Panc1 (cell line): ENCODE data around the gene PARP2. TPM values are rescaled to one million over a fixed set of nuclear protein-coding genes. Genes with fewer than 3 reads are reported as not detected.

Source experiments
- ATAC-seq: fragments of 200-7000 bp; cut with Tn5 transposase; 2 replicates; pipeline ENCODE4 v1.9.1; 2020; ENCODE audit warnings: mild to moderate bottlenecking, moderate library complexity
- BruUV-seq: library from RNA; stranded (reverse); fragments of 400-500 nt; replicated peaks from 2 replicates; lab custom pipeline; 2021; lab: Mats Ljungman, UMichigan
- CTCF ChIA-PET: fragments of 300-600 bp; sonication (Branson Sonifier 250); formaldehyde crosslinking; loops from one replicate; lab custom pipeline; 2022; ENCODE audit warnings: antibody characterized with exemption; lab: Charles Lee
- POLR2A ChIA-PET: fragments of 300-600 bp; sonication (Branson Sonifier 250); formaldehyde crosslinking; loops from one replicate; lab custom pipeline; 2022; ENCODE audit warnings: antibody characterized with exemption; lab: Charles Lee
- DNase-seq: peaks from one replicate; pipeline ENCODE4 v3.0.0-alpha.2; 2010; ENCODE audit warnings: low read depth, low spot score
- H3K27ac ChIP-seq: 2 replicates; pipeline ENCODE4 v1.5.1; 2011; ENCODE audit warnings: mild to moderate bottlenecking, low read length, inconsistent platforms
- H3K27me3 ChIP-seq: fragments of 200-500 bp; sonication (Bioruptor generic); 2 replicates; pipeline ENCODE4 v1.6.0; 2014; ENCODE audit warnings: low read length, inconsistent platforms; ENCODE audit not compliant: control insufficient read depth, insufficient read depth
- H3K36me3 ChIP-seq: fragments of 200-500 bp; sonication (Bioruptor generic); 2 replicates; pipeline ENCODE4 v1.5.1; 2014; ENCODE audit warnings: inconsistent platforms, mild to moderate bottlenecking, low read length, moderate library complexity; ENCODE audit not compliant: control insufficient read depth, insufficient read depth
- H3K4me1 ChIP-seq: 2 replicates; pipeline ENCODE4 v1.5.1; 2011; ENCODE audit warnings: inconsistent platforms, mild to moderate bottlenecking, low read length, moderate library complexity; ENCODE audit not compliant: control insufficient read depth, insufficient read depth
- H3K4me3 ChIP-seq, 2 experiments: 2 replicates each; pipeline ENCODE4 v1.5.1; 2011 to 2012; ENCODE audit warnings: low read depth in 2 of 2, low read length in 2 of 2, mild to moderate bottlenecking in 2 of 2, inconsistent platforms in 1 of 2, moderate library complexity in 1 of 2
- H3K9me3 ChIP-seq: fragments of 200-500 bp; sonication (Bioruptor generic); 2 replicates; pipeline ENCODE4 v1.5.1; 2014; ENCODE audit warnings: low read depth, mild to moderate bottlenecking, inconsistent platforms, low read length, moderate library complexity; ENCODE audit not compliant: control insufficient read depth, insufficient read depth
- POLR2AphosphoS5 ChIP-seq: IDR thresholded peaks from 2 replicates; pipeline ENCODE4 v1.6.1; 2012; ENCODE audit warnings: mild to moderate bottlenecking, low read depth, low read length, moderate library complexity
- SIN3A ChIP-seq: IDR thresholded peaks from 2 replicates; pipeline ENCODE4 v1.6.1; 2012; ENCODE audit warnings: low read depth, mild to moderate bottlenecking, low read length, moderate library complexity, borderline replicate concordance; ENCODE audit not compliant: insufficient read depth
- TCF7L2 ChIP-seq: IDR thresholded peaks from 2 replicates; pipeline ENCODE4 v1.6.1; 2011; ENCODE audit warnings: mild to moderate bottlenecking, low read depth, low read length, inconsistent platforms
- in situ Hi-C: cut with HindIII; loops from 2 replicates; pipeline ENCODE4 v1.10.0; 2016; ENCODE audit warnings: low sequenced_read_pairs, low pct_unique_long_range_greater_than_20kb
- intact Hi-C: fragments of 100-400 bp; cut with micrococcal nuclease; formaldehyde crosslinking; loops from one replicate; pipeline ENCODE4 v1.10.0; 2022; ENCODE audit not compliant: unreplicated experiment
- total RNA-seq: library from RNA; stranded (reverse); gene quantifications from one replicate; pipeline ENCODE4 v1.2.1, GENCODE V29; 2021; ENCODE audit not compliant: unreplicated experiment
- TF ChIP-seq, protein P1 (sequence below): fragments of 450-650 bp; IDR thresholded peaks from 2 replicates; pipeline ENCODE4 v1.5.1; 2017; ENCODE audit warnings: mild to moderate bottlenecking
- TF ChIP-seq, protein P2 (sequence below), 2 experiments: IDR thresholded peaks; 2 replicates each; pipeline ENCODE4 v1.6.1; 2011 to 2012; ENCODE audit warnings: low read depth in 2 of 2, control low read depth in 1 of 2, low read length in 1 of 2, mild to moderate bottlenecking in 1 of 2, moderate library complexity in 1 of 2; ENCODE audit not compliant: insufficient read depth in 1 of 2

Gene PARP2
- total RNA-seq, 1 experiment from 2014 or later, result 26.6 TPM

DNA sequence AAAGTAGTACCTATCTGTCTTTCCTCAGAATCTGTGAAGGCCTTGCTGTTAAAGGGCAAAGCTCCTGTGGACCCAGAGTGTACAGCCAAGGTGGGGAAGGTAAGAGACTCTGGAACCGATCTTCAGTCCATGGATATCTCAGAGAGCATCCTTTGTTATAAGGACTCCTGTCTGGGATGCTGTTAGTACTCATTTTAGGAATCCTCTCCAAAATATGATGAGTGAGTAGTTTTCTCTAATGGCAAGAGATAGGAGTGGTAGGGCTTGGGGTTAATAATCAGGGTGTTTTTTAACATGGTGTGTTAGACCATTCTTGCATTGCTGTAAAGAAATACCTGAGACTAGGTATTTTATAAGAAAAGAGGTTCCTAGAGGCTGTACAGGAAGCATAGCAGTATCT, 1.9 kb downstream of the PARP2 start:
- Histone ChIP-seq H3K9me3 (no peaks in the 10 kb centered on the region), H3K36me3 (peaks cover 4% of the 10 kb centered on the region; the same call in 1 of the 2 replicates), H3K4me3 (no peak overlapping the region), H3K27me3 (no peaks in the 10 kb centered on the region), H3K27ac (no peak overlapping the region), H3K4me1 (peaks cover 3% of the 10 kb centered on the region; the same call in 1 of the 2 replicates)
- ATAC-seq (no peak), DNase-seq (no peak)
- TF ChIP-seq POLR2AphosphoS5, result no peak
- CTCF ChIA-PET, result no interaction called here
- POLR2A ChIA-PET, result no interaction called here
- no TSS peak for BruUV-seq
- intact Hi-C loops (no loop called here), in situ Hi-C loops (no loop called here)

DNA sequence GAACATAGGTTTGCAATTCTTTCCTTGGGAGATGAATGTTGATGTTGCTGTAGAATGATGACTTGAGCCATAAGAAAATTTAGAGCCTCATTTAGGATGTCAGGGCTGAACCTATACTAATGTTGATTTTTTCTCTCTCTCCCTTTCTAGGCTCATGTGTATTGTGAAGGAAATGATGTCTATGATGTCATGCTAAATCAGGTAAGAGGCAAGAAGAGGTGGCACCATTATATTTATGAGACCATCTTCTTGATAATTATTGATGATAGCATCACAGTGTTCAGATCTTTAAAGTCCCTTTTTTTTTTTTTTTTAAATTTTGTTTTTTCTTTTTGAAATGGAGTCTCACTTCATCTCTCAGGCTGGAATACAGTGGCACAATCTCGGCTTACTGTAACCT, 3.3 kb downstream of the PARP2 start:
- ChIA-PET POLR2A (no interaction called here), CTCF (no interaction called here)
- Histone ChIP-seq H3K27me3 (no peaks in the 10 kb centered on the region), H3K9me3 (no peaks in the 10 kb centered on the region), H3K27ac (no peak overlapping the region), H3K4me3 (no peak overlapping the region), H3K4me1 (peaks cover 3% of the 10 kb centered on the region; the same call in 1 of the 2 replicates), H3K36me3 (peaks cover 4% of the 10 kb centered on the region; the same call in 1 of the 2 replicates)
- no peak for ATAC-seq
- no TSS peak for BruUV-seq
- TF ChIP-seq, protein P1, sequence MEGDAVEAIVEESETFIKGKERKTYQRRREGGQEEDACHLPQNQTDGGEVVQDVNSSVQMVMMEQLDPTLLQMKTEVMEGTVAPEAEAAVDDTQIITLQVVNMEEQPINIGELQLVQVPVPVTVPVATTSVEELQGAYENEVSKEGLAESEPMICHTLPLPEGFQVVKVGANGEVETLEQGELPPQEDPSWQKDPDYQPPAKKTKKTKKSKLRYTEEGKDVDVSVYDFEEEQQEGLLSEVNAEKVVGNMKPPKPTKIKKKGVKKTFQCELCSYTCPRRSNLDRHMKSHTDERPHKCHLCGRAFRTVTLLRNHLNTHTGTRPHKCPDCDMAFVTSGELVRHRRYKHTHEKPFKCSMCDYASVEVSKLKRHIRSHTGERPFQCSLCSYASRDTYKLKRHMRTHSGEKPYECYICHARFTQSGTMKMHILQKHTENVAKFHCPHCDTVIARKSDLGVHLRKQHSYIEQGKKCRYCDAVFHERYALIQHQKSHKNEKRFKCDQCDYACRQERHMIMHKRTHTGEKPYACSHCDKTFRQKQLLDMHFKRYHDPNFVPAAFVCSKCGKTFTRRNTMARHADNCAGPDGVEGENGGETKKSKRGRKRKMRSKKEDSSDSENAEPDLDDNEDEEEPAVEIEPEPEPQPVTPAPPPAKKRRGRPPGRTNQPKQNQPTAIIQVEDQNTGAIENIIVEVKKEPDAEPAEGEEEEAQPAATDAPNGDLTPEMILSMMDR, result no peak
- TF ChIP-seq SIN3A (no peak), POLR2AphosphoS5 (no peak), TCF7L2 (no peak)
- TF ChIP-seq, protein P2, sequence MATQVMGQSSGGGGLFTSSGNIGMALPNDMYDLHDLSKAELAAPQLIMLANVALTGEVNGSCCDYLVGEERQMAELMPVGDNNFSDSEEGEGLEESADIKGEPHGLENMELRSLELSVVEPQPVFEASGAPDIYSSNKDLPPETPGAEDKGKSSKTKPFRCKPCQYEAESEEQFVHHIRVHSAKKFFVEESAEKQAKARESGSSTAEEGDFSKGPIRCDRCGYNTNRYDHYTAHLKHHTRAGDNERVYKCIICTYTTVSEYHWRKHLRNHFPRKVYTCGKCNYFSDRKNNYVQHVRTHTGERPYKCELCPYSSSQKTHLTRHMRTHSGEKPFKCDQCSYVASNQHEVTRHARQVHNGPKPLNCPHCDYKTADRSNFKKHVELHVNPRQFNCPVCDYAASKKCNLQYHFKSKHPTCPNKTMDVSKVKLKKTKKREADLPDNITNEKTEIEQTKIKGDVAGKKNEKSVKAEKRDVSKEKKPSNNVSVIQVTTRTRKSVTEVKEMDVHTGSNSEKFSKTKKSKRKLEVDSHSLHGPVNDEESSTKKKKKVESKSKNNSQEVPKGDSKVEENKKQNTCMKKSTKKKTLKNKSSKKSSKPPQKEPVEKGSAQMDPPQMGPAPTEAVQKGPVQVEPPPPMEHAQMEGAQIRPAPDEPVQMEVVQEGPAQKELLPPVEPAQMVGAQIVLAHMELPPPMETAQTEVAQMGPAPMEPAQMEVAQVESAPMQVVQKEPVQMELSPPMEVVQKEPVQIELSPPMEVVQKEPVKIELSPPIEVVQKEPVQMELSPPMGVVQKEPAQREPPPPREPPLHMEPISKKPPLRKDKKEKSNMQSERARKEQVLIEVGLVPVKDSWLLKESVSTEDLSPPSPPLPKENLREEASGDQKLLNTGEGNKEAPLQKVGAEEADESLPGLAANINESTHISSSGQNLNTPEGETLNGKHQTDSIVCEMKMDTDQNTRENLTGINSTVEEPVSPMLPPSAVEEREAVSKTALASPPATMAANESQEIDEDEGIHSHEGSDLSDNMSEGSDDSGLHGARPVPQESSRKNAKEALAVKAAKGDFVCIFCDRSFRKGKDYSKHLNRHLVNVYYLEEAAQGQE (IDR thresholded peaks at IDR 0.05; ENCODE audit: insufficient read depth in 1 of 2, low read depth in 2 of 2, low read length in 1 of 2), result no peak
- intact Hi-C loops (no loop called here), in situ Hi-C loops (no loop called here)
- DNase-seq, result no peak

DNA sequence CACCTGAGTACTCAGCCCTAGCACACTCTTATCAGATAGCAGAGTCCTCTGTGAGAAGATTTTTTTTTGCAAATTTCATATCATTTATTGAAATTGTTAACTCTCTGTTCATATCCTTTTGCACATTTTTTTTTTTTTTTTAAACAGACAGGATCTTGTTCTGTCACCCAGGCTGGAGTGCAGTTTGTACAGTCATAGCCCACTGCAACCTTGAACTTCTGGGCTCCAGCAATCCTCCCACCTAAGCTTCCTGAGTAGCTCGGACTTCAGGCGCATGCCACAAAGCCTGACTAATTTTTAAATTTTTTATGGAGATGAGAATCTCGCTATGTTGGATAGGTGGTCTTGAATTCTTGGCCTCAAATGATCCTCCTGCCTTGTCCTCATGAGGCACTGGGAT, 4.3 kb downstream of the PARP2 start:
- ChIA-PET CTCF (no interaction called here), POLR2A (no interaction called here)
- H3K4me3 ChIP-seq, result no peak overlapping the region
- intact Hi-C loops (no loop called here), in situ Hi-C loops (no loop called here)
- TF ChIP-seq TCF7L2, result no peak
- no peak for TF ChIP-seq SIN3A
- TF ChIP-seq, protein P1, result no peak
- no peak for TF ChIP-seq POLR2AphosphoS5
- TF ChIP-seq, protein P2 (IDR thresholded peaks at IDR 0.05; ENCODE audit: insufficient read depth in 1 of 2, low read depth in 2 of 2, low read length in 1 of 2), result no peak
- no TSS peak for BruUV-seq
- H3K4me1 ChIP-seq, result peaks cover 3% of the 10 kb centered on the region; the same call in 1 of the 2 replicates
- H3K36me3 ChIP-seq, result peaks cover 4% of the 10 kb centered on the region; the same call in 1 of the 2 replicates
- DNase-seq (no peak), ATAC-seq (no peak)
- no peaks in the 10 kb centered on the region for H3K27me3 ChIP-seq
- H3K9me3 ChIP-seq, result no peaks in the 10 kb centered on the region
- H3K27ac ChIP-seq, result no peak overlapping the region
